GM18907 (cell line): ENCODE data around the gene NR5A2.
"Not testable (repeated sequence)": the region's sequence is repeated elsewhere in the genome, so short reads cannot be mapped to it uniquely, and the experiment has no call there.

Experiments
- ATAC-seq: cut with Tn5 transposase; IDR thresholded peaks from one replicate; pipeline ENCODE4 v1.9.1; 2021; ENCODE audit warnings: mild to moderate bottlenecking, moderate library complexity; ENCODE audit not compliant: unreplicated experiment

The NR5A2 gene

GRCh38 chr1:200187332-200187731 lies 159.8 kb downstream of the NR5A2 start:
- ATAC-seq = not testable (repeated sequence)

- no peak for ATAC-seq
Measured at GRCh38 chr1:200191993-200192392, 164.5 kb downstream of the NR5A2 start.

- ATAC-seq = no peak
Measured at GRCh38 chr1:200194477-200194876, 167.0 kb downstream of the NR5A2 start.

- no peak for ATAC-seq
Measured at GRCh38 chr1:200198236-200198635, 170.7 kb downstream of the NR5A2 start.

GRCh38 chr1:200205216-200205995 lies 177.9 kb downstream of the NR5A2 start:
- ATAC-seq = no peak

GRCh38 chr1:200206340-200206739 lies 178.8 kb downstream of the NR5A2 start:
- no peak for ATAC-seq

- ATAC-seq = no peak
Measured at GRCh38 chr1:200206761-200207160, 179.3 kb downstream of the NR5A2 start.

GRCh38 chr1:200207711-200208126 lies 180.2 kb downstream of the NR5A2 start:
- ATAC-seq = peak; percentile 93

- ATAC-seq = no peak
Measured at GRCh38 chr1:200211157-200211556, 183.6 kb downstream of the NR5A2 start.

- no peak for ATAC-seq
Measured at GRCh38 chr1:200213392-200213791, 185.9 kb downstream of the NR5A2 start.

- no peak for ATAC-seq
Measured at GRCh38 chr1:200213921-200214320, 186.4 kb downstream of the NR5A2 start.

GRCh38 chr1:200215350-200215749 lies 187.8 kb downstream of the NR5A2 start:
- no peak for ATAC-seq

- no peak for ATAC-seq
Measured at GRCh38 chr1:200217703-200218102, 190.2 kb downstream of the NR5A2 start.

- no peak for ATAC-seq
Measured at GRCh38 chr1:200221614-200222282, 194.2 kb downstream of the NR5A2 start.

GRCh38 chr1:200223207-200223606 lies 195.7 kb downstream of the NR5A2 start:
- ATAC-seq = no peak

- no peak for ATAC-seq
Measured at GRCh38 chr1:200223613-200224012, 196.1 kb downstream of the NR5A2 start.

GRCh38 chr1:200224315-200224714 lies 196.8 kb downstream of the NR5A2 start:
- ATAC-seq = no peak

GRCh38 chr1:200226268-200226968 lies 198.9 kb downstream of the NR5A2 start:
- ATAC-seq = no peak

- no peak for ATAC-seq
Measured at GRCh38 chr1:200226969-200227303, 199.4 kb downstream of the NR5A2 start.
